ENCODE measurements around the gene MGMT. TPM values are rescaled to one million over a fixed set of nuclear protein-coding genes. Genes with fewer than 3 reads are reported as not detected.

Gene MGMT
- total and polyA plus RNA-seq, 2 experiments from 2014 or later, result 19.3 to 21.9 TPM

DNA sequence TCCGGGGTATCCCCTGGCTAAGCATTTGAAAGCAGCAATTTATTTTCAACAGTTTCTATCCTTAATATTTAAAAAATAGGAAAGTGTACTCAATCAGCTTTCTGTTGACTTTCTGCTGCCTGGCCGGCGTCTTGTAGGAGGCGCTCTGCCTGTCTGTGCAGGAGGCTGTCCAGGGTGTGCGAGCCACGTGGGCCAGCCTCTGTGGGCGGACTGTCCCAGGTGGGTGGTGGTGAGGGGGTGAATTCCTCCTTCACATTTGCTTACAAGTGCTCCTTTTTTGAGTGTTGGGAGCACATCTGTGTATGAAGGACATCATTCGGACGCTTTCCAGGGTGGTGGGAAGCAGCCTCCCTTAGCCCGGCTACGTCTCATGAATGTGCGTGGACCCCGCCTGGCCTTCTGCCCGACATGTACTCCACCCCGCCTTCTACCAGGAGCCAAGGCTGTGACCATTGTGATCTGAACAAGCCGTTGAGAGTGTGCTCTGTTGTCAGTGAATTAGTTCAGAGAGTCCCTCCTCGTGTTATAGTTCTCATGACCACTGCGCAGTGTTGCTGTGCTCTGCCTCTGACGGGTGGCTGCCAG is 114.9 kb downstream of the MGMT start:
- peaks cover 20% of the 10 kb centered on the region for H3K4me1 Mint-ChIP-seq
- H3K4me3 Mint-ChIP-seq, result no peak overlapping the region
- peaks cover 17% of the 10 kb centered on the region for H3K9me3 Mint-ChIP-seq
- Histone ChIP-seq H2AFZ (no peak overlapping the region), H3K27me3 (ENCODE audit: insufficient read depth) (no peaks in the 10 kb centered on the region), H3K27ac (ENCODE audit: low read depth) (no peak overlapping the region), H3K4me1 (ENCODE audit: insufficient read depth) (no peaks in the 10 kb centered on the region), H3K4me3 (no peak overlapping the region), H3K36me3 (ENCODE audit: insufficient read depth) (peaks cover 6% of the 10 kb centered on the region), H3K4me2 (no peak overlapping the region), H3K9me2 (ENCODE audit: insufficient read depth) (no peaks in the 10 kb centered on the region), H4K20me1 (replicated peaks; ENCODE audit: insufficient read depth) (no peaks in the 10 kb centered on the region), H3F3A (replicated peaks; ENCODE audit: low read depth) (no peaks in the 10 kb centered on the region), H3K79me2 (replicated peaks; ENCODE audit: insufficient read depth) (no peaks in the 10 kb centered on the region)
- DNase-seq (ENCODE audit: low spot score) (no peak), ATAC-seq (no peak)
- TF ChIP-seq ZNF331 (CRISPR knock-in tag; IDR thresholded peaks at IDR 0.05; ENCODE audit: low read depth) (no peak), NANOG (IDR thresholded peaks at IDR 0.05; ENCODE audit: borderline replicate concordance) (no peak), ZNF114 (CRISPR knock-in tag; IDR thresholded peaks at IDR 0.05) (no peak), JUNB (IDR thresholded peaks at IDR 0.05; ENCODE audit: unreplicated experiment) (no peak), EZH2 (IDR thresholded peaks at IDR 0.05; ENCODE audit: low read depth, unreplicated experiment) (no peak), POLR2AphosphoS5 (IDR thresholded peaks at IDR 0.05; ENCODE audit: low read depth) (no peak), EZH2phosphoT487 (IDR thresholded peaks at IDR 0.05; ENCODE audit: unreplicated experiment) (no peak), STAT1 (IDR thresholded peaks at IDR 0.05; ENCODE audit: unreplicated experiment) (no peak)
- TF ChIP-seq, protein P1, sequence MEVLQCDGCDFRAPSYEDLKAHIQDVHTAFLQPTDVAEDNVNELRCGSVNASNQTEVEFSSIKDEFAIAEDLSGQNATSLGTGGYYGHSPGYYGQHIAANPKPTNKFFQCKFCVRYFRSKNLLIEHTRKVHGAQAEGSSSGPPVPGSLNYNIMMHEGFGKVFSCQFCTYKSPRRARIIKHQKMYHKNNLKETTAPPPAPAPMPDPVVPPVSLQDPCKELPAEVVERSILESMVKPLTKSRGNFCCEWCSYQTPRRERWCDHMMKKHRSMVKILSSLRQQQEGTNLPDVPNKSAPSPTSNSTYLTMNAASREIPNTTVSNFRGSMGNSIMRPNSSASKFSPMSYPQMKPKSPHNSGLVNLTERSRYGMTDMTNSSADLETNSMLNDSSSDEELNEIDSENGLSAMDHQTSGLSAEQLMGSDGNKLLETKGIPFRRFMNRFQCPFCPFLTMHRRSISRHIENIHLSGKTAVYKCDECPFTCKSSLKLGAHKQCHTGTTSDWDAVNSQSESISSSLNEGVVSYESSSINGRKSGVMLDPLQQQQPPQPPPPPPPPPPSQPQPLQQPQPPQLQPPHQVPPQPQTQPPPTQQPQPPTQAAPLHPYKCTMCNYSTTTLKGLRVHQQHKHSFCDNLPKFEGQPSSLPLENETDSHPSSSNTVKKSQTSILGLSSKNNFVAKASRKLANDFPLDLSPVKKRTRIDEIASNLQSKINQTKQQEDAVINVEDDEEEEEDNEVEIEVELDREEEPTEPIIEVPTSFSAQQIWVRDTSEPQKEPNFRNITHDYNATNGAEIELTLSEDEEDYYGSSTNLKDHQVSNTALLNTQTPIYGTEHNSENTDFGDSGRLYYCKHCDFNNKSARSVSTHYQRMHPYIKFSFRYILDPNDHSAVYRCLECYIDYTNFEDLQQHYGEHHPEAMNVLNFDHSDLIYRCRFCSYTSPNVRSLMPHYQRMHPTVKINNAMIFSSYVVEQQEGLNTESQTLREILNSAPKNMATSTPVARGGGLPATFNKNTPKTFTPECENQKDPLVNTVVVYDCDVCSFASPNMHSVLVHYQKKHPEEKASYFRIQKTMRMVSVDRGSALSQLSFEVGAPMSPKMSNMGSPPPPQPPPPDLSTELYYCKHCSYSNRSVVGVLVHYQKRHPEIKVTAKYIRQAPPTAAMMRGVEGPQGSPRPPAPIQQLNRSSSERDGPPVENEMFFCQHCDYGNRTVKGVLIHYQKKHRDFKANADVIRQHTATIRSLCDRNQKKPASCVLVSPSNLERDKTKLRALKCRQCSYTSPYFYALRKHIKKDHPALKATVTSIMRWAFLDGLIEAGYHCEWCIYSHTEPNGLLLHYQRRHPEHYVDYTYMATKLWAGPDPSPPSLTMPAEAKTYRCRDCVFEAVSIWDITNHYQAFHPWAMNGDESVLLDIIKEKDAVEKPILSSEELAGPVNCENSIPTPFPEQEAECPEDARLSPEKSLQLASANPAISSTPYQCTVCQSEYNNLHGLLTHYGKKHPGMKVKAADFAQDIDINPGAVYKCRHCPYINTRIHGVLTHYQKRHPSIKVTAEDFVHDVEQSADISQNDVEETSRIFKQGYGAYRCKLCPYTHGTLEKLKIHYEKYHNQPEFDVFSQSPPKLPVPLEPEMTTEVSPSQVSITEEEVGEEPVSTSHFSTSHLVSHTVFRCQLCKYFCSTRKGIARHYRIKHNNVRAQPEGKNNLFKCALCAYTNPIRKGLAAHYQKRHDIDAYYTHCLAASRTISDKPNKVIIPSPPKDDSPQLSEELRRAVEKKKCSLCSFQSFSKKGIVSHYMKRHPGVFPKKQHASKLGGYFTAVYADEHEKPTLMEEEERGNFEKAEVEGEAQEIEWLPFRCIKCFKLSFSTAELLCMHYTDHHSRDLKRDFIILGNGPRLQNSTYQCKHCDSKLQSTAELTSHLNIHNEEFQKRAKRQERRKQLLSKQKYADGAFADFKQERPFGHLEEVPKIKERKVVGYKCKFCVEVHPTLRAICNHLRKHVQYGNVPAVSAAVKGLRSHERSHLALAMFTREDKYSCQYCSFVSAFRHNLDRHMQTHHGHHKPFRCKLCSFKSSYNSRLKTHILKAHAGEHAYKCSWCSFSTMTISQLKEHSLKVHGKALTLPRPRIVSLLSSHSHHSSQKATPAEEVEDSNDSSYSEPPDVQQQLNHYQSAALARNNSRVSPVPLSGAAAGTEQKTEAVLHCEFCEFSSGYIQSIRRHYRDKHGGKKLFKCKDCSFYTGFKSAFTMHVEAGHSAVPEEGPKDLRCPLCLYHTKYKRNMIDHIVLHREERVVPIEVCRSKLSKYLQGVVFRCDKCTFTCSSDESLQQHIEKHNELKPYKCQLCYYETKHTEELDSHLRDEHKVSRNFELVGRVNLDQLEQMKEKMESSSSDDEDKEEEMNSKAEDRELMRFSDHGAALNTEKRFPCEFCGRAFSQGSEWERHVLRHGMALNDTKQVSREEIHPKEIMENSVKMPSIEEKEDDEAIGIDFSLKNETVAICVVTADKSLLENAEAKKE (CRISPR knock-in tag; IDR thresholded peaks at IDR 0.05), result no peak
- TF ChIP-seq, protein P2, sequence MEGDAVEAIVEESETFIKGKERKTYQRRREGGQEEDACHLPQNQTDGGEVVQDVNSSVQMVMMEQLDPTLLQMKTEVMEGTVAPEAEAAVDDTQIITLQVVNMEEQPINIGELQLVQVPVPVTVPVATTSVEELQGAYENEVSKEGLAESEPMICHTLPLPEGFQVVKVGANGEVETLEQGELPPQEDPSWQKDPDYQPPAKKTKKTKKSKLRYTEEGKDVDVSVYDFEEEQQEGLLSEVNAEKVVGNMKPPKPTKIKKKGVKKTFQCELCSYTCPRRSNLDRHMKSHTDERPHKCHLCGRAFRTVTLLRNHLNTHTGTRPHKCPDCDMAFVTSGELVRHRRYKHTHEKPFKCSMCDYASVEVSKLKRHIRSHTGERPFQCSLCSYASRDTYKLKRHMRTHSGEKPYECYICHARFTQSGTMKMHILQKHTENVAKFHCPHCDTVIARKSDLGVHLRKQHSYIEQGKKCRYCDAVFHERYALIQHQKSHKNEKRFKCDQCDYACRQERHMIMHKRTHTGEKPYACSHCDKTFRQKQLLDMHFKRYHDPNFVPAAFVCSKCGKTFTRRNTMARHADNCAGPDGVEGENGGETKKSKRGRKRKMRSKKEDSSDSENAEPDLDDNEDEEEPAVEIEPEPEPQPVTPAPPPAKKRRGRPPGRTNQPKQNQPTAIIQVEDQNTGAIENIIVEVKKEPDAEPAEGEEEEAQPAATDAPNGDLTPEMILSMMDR (conservative IDR thresholded peaks at IDR 0.05; ENCODE audit: low read depth in 2 of 2), result no peak
- H3K27me3 Mint-ChIP-seq (ENCODE audit: insufficient read depth, low read depth, poor library complexity), result no peaks in the 10 kb centered on the region
- peaks cover 18% of the 10 kb centered on the region; the same call in 2 of the 3 replicates for H3K36me3 Mint-ChIP-seq (ENCODE audit: low read depth)
- no peak overlapping the region; the same call in 1 of the 2 replicates for H3K27ac Mint-ChIP-seq
